DMS 273 treated with DMSO at 0.1 percent for 48 hours (cell line): ENCODE results near the gene SUMO3.

Experiments used
- DNase-seq: peaks from one replicate; lab custom pipeline; 2025; lab: John Stamatoyannopoulos, UW

Gene SUMO3

DNA sequence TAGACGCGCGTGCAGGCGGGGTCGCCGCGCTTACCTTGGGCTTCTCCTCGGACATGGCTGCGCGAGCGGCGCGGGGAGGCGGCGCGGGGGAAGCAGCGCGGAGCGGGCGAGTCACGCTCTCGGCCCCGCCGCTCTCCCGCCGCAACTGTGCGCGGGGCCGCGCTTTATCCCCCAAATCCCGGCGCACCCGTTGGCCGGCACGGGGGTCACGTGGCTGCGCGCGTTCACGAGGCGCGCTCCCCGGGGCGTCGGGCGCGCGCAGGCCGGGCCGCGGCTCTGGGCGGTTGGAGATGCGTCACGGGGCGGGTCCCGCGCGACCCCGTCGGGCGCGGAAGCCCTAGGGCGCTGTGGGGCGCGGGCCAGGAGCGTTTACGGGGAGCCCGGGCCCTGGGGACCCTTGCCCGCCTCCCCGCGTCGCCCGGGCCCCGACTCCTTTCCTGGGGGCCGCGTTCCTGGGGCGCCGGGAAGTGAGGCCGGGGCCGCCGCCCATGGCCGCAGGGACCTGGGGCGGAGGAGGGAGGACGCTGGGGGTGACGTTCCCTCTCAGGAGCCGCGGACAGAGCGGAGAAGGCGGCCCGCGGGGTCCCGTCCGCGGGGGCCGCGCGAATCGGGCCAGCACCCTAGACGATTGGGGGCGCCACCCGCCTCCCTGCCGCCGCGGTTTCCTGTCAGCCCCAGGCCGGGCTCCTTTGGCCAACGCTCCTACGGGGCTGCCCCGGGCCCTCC lies at the start of gene SUMO3:
Gene SUMO3 (minus strand): TSS at position 149 of the 726 bp plus-strand sequence. CDS start 94 bp downstream, at position 55.
- DNase-seq: no peak

DNA sequence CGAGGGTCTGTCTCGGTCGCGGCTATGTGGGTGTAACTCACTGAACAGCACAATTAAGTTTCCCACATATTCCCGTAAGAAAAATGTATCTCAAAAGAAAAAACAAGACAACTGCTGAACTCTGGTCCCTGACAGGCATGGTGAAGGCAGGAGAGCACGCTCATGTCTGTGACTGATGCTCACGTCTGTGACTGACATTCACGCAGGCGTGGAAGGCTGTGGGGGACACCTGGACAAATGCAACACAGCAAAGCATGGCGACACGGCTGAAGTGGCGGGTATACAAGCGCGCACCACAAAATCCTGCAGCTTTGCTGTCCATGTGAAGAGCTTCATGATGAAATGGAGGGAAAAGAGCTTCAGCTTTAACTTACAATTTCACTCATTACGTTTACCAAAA lies 49.6 kb upstream of the SUMO3 start:
- DNase-seq: no peak

DNA sequence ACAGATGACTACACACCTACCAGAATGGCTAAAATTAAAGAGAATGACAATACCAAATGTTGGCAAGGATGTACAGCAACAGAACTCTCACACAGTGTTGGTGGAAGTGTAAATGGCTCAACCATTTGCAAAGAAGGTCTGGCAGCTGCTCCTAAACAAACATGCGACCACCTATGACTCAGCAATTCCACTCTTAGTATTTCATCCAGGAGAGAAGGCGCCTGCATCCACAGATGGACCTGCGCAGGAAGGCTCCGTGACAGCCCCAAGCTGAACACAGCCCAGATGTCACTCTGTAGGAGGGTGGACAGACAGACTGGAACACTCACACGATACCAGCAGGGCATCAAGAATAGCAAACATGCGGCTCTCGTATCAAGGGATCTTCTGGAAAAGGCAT lies 48.9 kb upstream of the SUMO3 start:
- DNase-seq: peak; percentile 72

DNA sequence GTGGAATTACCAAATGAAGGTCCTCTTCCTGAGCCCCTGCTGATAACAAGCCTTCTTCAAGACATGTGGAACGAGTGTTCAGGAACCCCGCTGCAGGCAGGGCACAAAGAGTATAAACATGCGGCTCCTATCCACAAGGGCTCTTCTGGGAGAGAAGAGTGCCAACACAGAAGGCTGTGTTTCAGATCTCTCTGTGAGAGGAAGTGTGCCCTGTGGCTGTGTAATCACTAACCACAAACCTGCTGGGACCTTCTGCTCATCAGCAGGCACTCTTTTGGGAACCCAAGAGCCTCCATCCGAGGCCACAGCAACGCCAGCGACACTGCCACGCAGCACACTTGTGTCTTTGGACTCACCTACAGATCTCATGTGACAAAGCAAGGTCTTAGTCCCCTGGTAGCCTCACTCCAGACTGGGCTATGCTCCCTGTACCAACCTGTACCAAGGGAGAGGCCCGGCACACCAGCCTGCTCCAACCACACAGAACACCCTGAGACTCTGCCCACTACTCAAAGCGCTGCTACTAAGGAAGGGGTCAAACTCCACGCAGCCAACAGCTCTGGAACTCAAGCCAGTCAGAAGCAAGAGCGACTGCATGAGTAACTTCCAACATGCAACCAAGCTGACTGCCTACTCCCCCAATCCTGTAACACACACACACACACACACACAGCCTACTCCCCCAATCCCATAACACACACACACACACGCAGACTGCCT lies 47.9 kb upstream of the SUMO3 start:
- no peak for DNase-seq

DNA sequence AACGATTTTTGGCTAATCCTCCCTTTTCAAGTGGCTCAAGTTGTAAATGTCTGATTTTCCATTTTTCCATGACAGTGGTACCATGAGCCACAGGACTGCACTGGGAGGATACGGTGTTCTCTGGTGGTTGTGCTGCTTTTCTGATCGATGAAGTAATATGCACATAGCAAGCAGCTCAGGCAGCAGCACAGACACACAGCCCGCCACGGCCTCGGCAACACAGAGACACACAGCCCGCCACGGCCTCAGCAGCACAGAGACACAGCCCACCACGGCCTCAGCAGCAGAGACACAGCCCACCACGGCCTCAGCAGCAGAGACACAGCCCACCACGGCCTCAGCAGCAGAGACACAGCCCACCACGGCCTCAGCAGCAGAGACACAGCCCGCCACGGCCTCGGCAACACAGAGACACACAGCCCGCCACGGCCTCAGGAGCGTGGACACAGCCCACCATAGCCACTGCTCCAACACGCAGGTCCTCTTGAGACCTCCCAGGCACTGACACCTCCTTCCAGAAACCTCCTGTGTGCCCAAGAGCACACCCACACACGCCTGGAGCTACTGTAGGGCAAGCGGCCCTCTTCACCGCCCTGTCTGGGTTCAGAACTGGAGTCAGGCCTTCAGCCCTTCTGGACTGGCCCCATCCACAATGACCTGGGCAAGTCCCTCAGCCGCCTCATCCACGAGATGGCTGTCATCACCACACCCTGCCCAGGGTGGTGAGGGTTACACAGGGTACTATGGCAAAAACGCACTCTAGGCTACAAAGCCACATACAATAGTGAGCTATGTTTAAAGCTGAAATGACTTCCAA lies 45.2 kb upstream of the SUMO3 start:
- DNase-seq: no peak

DNA sequence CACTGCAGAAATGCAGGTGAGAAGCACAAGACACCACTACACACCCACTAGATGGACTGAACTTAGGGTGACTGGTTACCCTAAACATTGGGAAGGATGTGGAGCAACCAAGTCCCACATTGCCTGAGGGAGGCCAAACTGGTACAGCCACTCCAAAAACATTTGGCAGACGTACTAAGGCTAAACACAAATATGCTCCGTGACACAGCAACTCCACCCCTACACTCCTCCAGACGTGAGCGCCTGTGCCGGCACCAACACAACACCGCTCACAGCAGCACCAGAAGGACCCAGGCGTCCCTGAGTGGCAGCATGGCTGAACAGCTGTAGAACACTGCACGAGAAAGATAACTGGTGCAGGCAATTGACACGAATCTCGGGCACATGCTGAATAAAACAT lies 40.9 kb upstream of the SUMO3 start:
- no peak for DNase-seq

DNA sequence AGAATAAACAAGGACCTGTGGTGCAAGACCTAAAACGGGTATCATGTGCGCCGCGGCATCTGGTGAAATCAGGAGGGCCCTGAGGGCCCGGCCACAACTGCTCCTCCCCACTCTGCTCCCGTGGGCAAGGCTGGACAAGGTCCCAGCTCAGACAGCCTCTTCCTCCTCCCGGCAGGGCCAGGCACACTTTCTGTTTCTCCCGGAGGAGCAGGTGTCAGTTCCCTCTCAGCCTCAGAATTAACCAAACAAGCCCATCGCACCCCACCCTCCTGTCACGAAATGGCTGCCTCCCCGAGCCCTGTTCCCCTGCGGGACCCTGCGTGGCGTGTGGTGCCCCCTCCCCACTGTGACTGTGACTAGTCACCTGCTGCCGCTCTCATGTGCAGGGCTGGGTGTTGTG lies 40.4 kb upstream of the SUMO3 start:
- DNase-seq: no peak

DNA sequence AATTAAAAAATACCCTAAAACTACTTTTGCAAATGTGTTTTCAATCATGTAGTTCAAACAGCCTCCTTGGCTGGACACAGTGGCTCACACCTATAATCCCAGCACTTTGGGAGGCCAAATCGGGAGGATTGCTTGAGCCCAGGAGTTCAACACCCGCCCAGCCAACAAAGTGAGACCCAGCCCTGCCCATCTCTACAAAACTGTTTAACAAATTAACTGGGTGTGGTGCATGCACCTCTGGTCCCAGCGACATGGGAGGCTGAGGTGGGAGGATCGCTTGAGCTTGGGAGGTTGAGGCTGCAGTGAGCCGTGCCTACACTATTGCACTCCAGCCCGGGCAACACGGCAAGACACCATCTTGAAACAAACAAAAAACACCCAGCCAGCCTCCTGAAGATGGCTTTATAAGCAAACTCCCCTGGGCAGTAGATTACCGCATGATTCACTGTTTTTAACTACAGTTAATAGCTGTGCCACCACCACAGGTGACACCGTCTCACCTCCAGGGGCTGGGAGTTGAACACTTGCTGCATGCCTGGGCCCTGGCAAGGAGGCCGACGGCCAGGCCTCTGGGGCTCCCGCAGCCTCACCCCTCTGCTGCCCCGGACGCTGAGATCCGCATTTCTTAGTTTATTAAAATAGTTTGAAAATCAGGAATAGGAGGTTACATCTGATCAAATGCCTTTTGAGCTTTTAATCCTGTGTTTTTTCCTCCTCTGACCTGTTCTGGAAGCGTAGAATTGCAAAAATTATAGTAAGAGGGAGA lies 39.4 kb upstream of the SUMO3 start:
- DNase-seq: no peak

DNA sequence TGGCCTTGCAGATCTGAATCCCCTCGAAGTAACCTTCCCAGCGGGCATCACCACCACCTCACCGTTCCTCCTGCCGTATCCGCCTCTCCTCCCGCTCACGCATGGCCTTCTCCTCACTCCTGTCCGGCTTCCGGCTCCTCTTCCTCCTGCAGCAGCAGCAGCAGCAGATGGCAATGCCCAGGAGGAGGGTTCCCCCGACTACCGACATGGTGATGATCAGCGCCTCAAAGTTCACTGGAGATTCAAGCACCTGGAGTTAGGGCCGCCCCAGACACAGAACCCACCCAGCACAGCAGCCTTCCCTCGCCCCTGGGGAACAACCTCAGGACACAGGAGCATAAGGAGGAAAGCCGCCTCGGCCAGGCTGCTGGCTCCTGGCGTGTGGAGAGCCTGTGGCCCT lies 38.3 kb upstream of the SUMO3 start:
- no peak for DNase-seq

DNA sequence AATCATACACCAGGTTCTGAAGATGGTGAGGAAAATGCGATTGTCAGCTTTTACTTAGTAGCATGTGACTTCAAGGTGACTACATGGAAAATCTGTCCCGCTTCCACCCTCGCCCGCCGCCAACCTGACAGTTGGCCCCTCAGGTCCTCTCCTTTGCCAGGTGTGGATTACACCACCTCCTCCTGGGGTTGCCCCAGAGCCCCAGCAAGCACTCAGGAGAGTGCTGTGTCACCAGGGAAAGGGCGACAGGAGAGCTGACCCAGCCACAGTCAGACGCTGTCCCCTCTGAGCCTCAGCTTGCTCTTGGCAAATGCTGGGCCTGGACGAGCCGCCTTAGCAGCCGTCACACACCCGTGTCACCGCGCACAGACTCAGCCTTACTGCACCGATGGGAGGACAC lies 37.7 kb upstream of the SUMO3 start:
- no peak for DNase-seq

DNA sequence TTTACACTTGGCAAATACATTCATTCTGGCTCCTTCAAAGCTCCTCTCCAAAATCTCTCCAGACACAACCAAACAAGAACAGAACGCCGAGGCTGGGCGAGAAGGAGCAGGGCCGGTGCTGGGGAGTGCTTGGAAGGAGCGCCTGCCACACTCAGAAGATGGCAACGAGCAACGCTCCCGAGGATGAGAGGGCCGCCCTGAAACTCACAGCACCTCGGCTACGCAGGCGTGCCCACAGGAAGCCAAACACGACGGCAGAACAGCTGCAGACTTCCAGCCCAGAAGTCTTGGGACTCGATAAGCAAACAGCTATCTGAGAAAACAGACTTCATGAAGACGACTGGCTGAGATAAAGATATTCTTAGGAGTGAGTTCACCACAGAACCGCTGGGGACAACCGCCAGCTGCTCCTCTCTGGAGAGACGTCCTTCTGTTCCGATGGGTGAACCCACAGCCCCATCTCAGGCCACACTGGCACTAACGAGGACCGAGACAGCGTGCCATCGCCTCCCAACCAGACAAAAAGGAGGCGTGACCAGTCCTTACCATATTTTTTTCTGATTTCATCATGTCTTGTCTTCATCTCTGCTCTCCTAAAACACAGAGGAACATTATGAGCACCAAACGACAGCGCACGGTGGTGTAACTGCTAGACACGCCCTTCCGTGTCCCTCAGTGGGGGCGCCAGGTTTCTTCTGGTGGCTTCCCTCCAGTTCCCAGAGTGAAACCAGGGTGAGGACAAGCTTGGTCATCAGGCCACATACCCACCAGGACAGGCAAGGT lies 37.0 kb upstream of the SUMO3 start:
- DNase-seq: no peak

DNA sequence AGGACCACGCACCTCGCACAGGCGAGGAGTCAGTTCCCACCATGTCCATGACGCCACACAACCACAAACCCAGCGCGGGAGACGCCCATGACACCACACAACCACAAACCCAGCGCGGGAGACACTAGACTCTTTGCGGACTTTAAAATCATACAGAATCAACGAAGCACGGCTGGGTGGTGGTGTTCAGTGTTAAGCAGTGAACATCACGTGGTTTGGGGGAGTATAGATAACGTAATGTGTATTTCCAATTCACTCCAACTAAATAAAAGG lies 36.5 kb upstream of the SUMO3 start:
- DNase-seq: no peak

DNA sequence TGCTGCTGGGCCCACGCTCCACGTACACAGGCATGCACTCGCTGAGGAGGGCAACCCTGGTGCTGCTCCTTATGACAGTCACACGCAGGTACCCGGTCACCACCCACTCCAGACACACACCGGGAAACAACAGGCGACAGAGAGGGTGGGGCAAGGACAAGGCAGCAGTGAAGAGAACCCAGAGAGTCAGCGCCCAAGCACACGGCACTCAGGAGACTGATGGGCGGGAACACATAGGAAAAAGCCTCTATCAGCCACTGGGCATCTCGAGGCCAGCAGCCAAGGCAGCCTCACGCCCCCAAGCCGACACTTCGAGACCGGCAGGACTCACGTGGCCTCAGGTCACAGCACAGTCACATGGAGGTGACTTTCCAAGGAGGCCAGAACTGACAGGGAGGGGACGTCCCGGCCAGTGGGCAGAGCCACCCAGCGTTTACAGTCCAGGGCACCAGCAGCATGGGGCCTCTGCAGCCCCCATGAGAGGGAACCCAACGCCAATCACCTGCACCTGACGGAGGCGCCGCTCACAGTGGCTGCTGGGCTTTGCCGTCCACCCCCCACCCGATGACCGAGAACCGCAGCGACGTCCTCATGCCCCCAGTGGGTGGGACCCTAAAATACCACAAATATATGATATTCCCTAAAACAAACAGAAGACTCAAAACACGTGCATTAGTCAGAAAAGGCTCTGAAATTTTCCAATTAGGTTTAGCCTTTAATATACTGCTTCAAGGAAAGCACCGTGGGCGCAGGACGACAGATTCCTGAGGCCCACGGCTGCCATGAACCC lies 35.9 kb upstream of the SUMO3 start:
- no peak for DNase-seq

DNA sequence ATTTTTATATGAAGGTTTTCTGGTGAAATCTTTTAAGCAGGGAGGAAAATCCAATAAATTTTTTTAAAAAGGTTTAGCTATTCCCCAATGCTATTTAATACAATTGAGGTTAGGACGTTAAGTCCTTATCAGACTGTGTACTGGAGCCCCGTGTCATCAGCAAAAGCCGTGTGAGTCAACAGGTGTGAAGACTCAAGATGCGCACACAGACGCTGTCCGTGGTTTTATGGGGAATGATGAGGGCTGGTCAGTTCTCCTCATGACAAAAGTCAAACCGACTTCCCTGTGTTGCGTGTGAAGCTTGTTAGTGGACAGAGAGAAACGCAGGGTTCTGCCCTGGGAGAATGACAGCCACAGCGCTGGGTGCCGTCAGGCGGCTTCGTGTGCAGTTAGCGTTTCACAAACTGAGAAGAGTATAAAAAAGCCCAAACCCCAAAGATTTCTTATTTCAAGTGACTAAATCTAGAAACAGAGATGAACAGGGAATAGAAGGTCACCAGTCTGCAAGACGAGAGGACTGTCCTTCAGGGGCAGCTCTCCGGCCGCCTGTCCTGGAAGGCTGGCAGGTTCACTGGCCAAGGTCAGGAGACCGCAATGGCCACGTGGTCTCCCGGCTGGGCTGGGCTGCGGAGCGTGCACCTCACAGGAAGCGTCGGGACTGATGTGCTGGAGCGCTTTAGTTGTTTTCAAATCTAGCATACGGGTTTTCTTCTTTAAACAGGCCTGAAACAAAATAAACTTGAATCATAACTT lies 33.2 kb upstream of the SUMO3 start:
- no peak for DNase-seq

DNA sequence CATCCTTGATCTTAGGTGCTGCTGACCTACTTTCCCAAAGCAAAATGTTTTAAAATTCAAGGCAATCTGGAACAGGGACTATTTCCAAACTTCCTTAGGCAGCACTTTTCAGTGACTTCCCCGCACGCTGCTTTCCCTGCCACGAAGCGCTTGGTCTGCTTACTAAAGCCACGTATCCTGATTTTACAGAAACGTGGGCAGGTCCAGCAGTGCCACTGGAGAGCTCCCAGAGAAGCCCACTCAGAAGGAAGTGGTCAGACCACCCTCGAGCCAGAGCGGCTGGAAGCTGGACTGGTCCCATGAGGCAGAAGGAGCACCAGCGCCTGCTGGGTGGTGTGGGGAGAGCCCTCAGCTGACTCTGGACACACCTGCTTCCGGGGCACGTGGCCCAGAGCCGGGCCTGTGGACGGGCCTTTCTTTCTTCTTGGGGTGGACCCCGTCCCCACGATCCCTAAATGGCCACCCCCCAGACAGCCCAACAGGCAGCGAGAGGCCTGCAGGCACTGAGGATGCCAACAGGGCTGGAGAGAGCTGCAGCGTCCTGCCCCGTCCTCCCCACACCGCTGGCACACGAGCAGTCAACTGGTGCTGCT lies 32.4 kb upstream of the SUMO3 start:
- no peak for DNase-seq

DNA sequence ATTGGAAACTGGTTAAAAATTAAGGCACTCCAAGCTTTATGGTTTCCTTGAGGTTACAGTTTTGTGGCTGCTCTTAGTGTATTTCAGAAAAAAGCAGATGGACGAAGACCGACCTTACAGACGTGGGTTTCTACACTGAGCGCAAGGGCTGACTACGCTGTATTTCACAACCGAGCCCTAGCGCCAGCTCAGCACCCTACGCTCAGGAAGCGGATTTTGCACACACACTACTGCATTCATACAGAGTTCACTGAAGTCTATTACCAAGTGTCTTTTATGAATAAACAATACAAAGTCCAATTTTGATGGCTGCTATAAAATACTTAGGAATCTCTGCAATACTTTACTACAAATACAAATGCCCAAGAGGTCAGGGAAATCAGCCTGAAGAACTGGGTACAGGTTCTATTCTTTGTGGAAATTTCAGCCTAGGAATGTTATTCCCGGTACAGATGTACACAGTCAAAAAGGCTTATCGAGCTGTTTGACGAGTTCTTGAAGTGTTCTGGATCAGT lies 31.8 kb upstream of the SUMO3 start:
- no peak for DNase-seq

DNA sequence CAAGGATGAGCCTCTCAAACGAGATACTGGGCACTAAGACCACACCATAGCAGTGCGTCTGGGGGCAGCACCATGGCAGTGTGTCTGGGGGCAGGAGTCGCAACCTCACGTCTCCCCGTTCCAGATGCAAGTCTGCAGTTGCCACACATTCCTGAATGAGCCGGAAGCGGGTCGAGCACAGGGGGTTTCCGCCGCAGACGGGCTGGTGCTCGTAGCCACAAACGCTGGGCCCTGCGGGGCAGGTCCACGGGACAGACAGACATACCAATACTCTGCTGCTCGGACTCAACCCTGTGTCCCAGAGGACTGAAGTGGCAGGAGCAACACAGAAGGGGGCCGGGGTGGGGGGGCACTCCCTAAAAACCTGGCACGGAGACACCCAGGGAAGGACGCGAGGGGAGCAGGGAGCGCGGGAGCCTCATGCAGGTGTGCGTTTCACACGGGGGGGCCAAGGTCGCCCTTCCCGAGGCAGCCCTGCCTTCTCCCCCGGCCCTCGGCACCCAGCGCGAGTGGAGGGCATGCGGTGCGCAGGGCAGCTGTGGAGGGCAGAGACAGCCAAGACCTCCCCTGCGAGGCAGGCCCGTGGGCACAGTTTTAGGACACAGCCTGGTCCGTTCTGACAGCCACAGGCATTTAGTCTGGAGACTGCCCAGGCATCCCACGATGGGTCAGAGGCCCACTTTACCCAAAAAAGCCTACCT lies 31.1 kb upstream of the SUMO3 start:
- no peak for DNase-seq

DNA sequence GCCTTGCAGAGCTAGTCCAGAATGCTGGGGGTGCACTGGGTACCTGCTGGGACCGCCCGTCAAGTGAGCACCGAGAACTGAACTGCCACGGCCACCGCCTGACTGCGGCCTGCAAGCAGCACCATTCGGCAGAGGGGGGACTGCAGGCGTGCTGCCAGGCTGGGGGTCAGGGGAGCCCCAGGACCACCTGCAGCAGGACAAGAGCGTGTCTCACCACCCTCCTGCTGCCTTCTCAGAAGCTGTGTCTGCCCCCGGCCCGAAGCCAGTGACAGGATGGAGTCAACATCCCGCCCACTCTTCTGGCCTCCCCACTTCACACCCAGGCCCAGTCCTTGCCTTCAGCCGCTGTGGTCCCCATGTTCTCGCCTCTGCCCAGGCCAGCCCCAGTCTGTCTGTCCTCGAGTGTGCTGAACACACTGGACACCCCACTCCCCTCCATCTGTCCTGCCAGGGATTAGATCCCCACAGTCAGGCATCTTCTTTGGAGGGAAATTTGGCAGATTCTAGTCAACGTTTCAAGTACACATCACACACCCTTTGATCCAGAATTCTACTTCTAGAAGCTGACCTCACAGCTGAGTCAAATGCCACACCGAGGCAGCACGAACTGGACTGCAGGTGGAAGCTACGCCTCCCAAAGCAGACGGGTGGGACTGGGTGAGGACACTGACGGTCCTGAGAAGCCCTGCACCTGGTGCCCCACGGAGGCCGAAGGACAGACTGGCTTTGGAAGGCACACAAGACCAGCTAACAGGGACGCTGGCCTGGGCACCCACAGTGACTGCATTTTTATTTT lies 29.6 kb upstream of the SUMO3 start:
- no peak for DNase-seq
